Esophagus (tissue), 2 donors: Measurements from ENCODE around the gene DDRGK1. TPM values are rescaled to one million over a fixed set of nuclear protein-coding genes. Genes with fewer than 3 reads are reported as not detected.

ENCODE experiments used
- H3K27ac ChIP-seq, 2 donors: one replicate each; pipeline ENCODE4 v1.5.1; 2013; ENCODE audit warnings: low read depth in 2 of 2, mild to moderate bottlenecking in 2 of 2, inconsistent platforms in 1 of 2, low read length in 1 of 2, moderate library complexity in 1 of 2
- H3K27me3 ChIP-seq, 2 donors: one replicate each; pipeline ENCODE4 v1.6.1; 2013; ENCODE audit warnings: low read length in 2 of 2, control low read depth in 1 of 2, mild to moderate bottlenecking in 1 of 2; ENCODE audit not compliant: insufficient read depth in 2 of 2, control insufficient read depth in 1 of 2
- H3K36me3 ChIP-seq, 2 donors: one replicate each; pipeline ENCODE4 v1.6.1; 2013; ENCODE audit warnings: low read length in 1 of 2; ENCODE audit not compliant: control insufficient read depth in 2 of 2, insufficient read depth in 2 of 2
- H3K4me1 ChIP-seq, 2 donors: one replicate each; pipeline ENCODE4 v1.6.1; 2013; ENCODE audit warnings: low read length in 1 of 2; ENCODE audit not compliant: control insufficient read depth in 2 of 2, insufficient read depth in 2 of 2
- H3K4me3 ChIP-seq, 2 donors: one replicate each; pipeline ENCODE4 v1.5.1; 2013; ENCODE audit warnings: low read length in 2 of 2, mild to moderate bottlenecking in 2 of 2, low read depth in 1 of 2, moderate library complexity in 1 of 2
- H3K9me3 ChIP-seq, 2 donors: one replicate each; pipeline ENCODE4 v1.6.1; 2013; ENCODE audit warnings: mild to moderate bottlenecking in 2 of 2, low read depth in 1 of 2, low read length in 1 of 2, moderate library complexity in 1 of 2; ENCODE audit not compliant: control insufficient read depth in 2 of 2, insufficient read depth in 1 of 2
- WGBS, 2 donors: extraction: QIAGEN DNeasy Blood & Tissue Kit; methylation state at CpG; one replicate each; pipeline ENCODE4 v1.1.7; 2013; 5-methylcytosine and 5-hydroxymethylcytosine counted together
- polyA plus RNA-seq, 2 donors: library from polyadenylated mRNA; stranded (reverse); fragments of 200-250 nt; gene quantifications; one replicate each; pipeline ENCODE4 v1.2.3, GENCODE V29; 2013
- donor health status: healthy with polysubstance abuse.
- donor health status: Bipolar disorder and iron deficiency.

DDRGK1 gene
- polyA plus RNA-seq, 2 donors: 24.0 to 45.8 TPM

GRCh38 chr20:3150908-3151307 is 53.6 kb downstream of the DDRGK1 start:
- peaks cover 0 to 5% of the 10 kb centered on the region in 2 donors for H3K4me1 ChIP-seq
- peaks cover 9 to 21% of the 10 kb centered on the region in 2 donors for H3K36me3 ChIP-seq
- no peak overlapping the region for H3K4me3 ChIP-seq
- H3K27me3 ChIP-seq: no peaks in the 10 kb centered on the region
- H3K27ac ChIP-seq: no peak overlapping the region
- H3K9me3 ChIP-seq: no peaks in the 10 kb centered on the region

DNA sequence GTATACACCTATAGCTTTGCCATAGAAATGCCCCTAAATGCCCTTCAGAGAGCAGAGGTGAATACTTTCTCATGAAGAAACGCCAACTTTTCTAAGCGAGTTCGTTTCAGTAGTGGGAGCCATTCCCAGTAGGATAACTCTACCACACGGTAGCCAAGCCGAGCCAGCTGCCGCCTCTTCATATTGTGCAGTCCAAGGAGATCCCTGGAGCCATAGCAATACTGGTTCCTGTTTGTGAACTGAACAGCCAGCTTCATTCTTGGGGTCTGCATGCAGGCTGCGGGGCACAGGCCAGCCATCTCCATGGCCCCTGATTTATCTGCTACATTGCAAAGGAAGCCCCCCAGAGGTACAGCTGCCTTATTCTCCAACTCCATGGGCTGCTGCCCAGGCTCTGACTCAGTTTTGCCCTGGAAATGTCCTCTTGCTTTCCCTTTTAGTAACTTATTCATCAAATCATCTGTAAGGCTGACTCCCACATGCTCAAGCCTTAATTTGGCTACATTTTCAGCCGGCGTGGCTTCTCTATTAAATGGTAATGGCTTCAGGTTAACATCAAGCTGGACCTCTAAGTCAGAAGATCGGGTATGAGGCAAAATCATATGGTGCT is 57.6 kb downstream of the DDRGK1 start:
- Histone ChIP-seq H3K4me3 (no peak overlapping the region), H3K27me3 (no peaks in the 10 kb centered on the region), H3K36me3 (peaks cover 9 to 21% of the 10 kb centered on the region in 2 donors), H3K4me1 (peaks cover 0 to 3% of the 10 kb centered on the region in 2 donors), H3K27ac (no peak overlapping the region), H3K9me3 (no peaks in the 10 kb centered on the region)
- WGBS, 2 donors: 86 to 89% methylated on average over 10 of the region's 10 CpGs

- Histone ChIP-seq H3K27me3 (no peaks in the 10 kb centered on the region), H3K27ac (no peak overlapping the region), H3K4me3 (no peak overlapping the region), H3K4me1 (peaks cover 0 to 1% of the 10 kb centered on the region in 2 donors), H3K9me3 (no peaks in the 10 kb centered on the region), H3K36me3 (peaks cover 1 to 2% of the 10 kb centered on the region in 2 donors)
- WGBS, 2 donors: 98 to 99% methylated on average over 3 of the region's 3 CpGs
Measured at GRCh38 chr20:3141757-3142156, 62.7 kb downstream of the DDRGK1 start.

Other genes starting within 250 kb of the DDRGK1 start
- under 1 TPM in 1 of 2 donors, not detected in 1; 0.24 TPM for gene GNRH2, start 161.1 kb downstream of the DDRGK1 start, polyA plus RNA-seq
- 10 to 100 TPM; 57.2 to 67.1 TPM for gene MRPS26, start 158.6 kb downstream of the DDRGK1 start, polyA plus RNA-seq
- under 1 TPM in 1 of 2 donors, not detected in 1; 0.13 TPM for gene OXT, start 133.1 kb downstream of the DDRGK1 start, polyA plus RNA-seq
- gene AVP, start 120.0 kb downstream of the DDRGK1 start, polyA plus RNA-seq: not detected
- 1 to 10 TPM; 6.6 to 9.7 TPM for gene FASTKD5, start 44.8 kb downstream of the DDRGK1 start, polyA plus RNA-seq
- gene UBOX5, start 44.8 kb downstream of the DDRGK1 start, polyA plus RNA-seq: 1 to 10 TPM; 2.9 to 3.0 TPM
- 1 to 10 TPM; 1.8 TPM for gene LZTS3, start 31.1 kb downstream of the DDRGK1 start, polyA plus RNA-seq
- 10 to 100 TPM; 55.8 to 73.5 TPM for gene ITPA, start 4.8 kb upstream of the DDRGK1 start, polyA plus RNA-seq
- 10 to 100 TPM; 11.5 to 19.8 TPM for gene SLC4A11, start 34.5 kb upstream of the DDRGK1 start, polyA plus RNA-seq
- 1 to 10 TPM; 3.6 TPM for gene DNAAF9, start 203.0 kb upstream of the DDRGK1 start, polyA plus RNA-seq